GM12878 (cell line): ENCODE data around the gene YAP1. TPM values are rescaled to one million over a fixed set of nuclear protein-coding genes. Genes with fewer than 3 reads are reported as not detected.

Experiments
- ATAC-seq: fragments of 200-7000 bp; cut with Tn5 transposase; 3 replicates; pipeline ENCODE4 v1.9.1; 2020; ENCODE audit warnings: mild to moderate bottlenecking, moderate library complexity
- BruUV-seq: library from RNA; stranded (reverse); fragments of 400-500 nt; replicated peaks from 2 replicates; lab custom pipeline; 2021; lab: Mats Ljungman, UMichigan
- CTCF ChIA-PET: fragments of 300-600 bp; sonication (Branson Sonifier 250); formaldehyde crosslinking; extraction: SDS; loops from one replicate; lab custom pipeline; 2021; ENCODE audit warnings: inconsistent platforms; lab: Yijun Ruan, JAX
- POLR2A ChIA-PET: fragments of 350-600 bp; formaldehyde crosslinking; extraction: SDS; loops from one replicate; lab custom pipeline; 2021; ENCODE audit warnings: inconsistent platforms; lab: Charles Lee
- RAD21 ChIA-PET: fragments of 300-600 bp; sonication (Branson Sonifier 250); formaldehyde crosslinking; loops from one replicate; lab custom pipeline; 2023; ENCODE audit warnings: antibody characterized with exemption; ENCODE audit not compliant: unreplicated experiment; lab: Charles Lee
- SMC1A ChIA-PET: fragments of 300-600 bp; sonication (Branson Sonifier 250); formaldehyde crosslinking; loops from one replicate; lab custom pipeline; 2023; ENCODE audit not compliant: unreplicated experiment, uncharacterized antibody; lab: Charles Lee
- DNase-seq: peaks from one replicate; pipeline ENCODE4 v3.0.0-alpha.2; 2011; ENCODE audit warnings: low read depth, low spot score
- FAIRE-seq: peaks from 3 replicates; lab custom pipeline; 2011; peaks lifted over from hg19 to GRCh38; lab: Jason Lieb, UNC
- H2AFZ ChIP-seq: 2 replicates; pipeline ENCODE4 v1.6.0; 2011; ENCODE audit warnings: low read depth, low read length, control low read depth; ENCODE audit not compliant: control insufficient read depth
- H3K27ac ChIP-seq: 2 replicates; pipeline ENCODE4 v1.5.1; 2011; ENCODE audit warnings: control low read depth; ENCODE audit not compliant: control insufficient read depth, insufficient read depth
- H3K27me3 ChIP-seq, 2 experiments: replicated peaks in 1 of 2; 2 replicates each; pipeline versions ENCODE4 v1.6.0 to v1.6.1; 2011; ENCODE audit warnings: low read length in 1 of 2; ENCODE audit not compliant: control insufficient read depth in 2 of 2, insufficient read depth in 2 of 2
- H3K36me3 ChIP-seq, 2 experiments: 2 replicates each; pipeline ENCODE4 v1.5.1; 2011; ENCODE audit warnings: low read length in 1 of 2; ENCODE audit not compliant: control insufficient read depth in 2 of 2, insufficient read depth in 2 of 2
- H3K4me1 ChIP-seq: 2 replicates; pipeline ENCODE4 v1.6.1; 2011; ENCODE audit warnings: mild to moderate bottlenecking, low read length, moderate library complexity, mixed read lengths; ENCODE audit not compliant: control insufficient read depth, insufficient read depth
- H3K4me2 ChIP-seq: 2 replicates; pipeline ENCODE4 v1.6.0; 2011; ENCODE audit warnings: control low read depth; ENCODE audit not compliant: control insufficient read depth, insufficient read depth
- H3K4me3 ChIP-seq: fragments of 200-600 bp; sonication (generic); 2 replicates; pipeline ENCODE4 v1.5.1; 2016
- H3K79me2 ChIP-seq: 2 replicates; pipeline ENCODE4 v1.6.0; 2011; ENCODE audit warnings: low read length; ENCODE audit not compliant: control insufficient read depth, insufficient read depth
- H3K9ac ChIP-seq: 2 replicates; pipeline ENCODE4 v1.8.0; 2011; ENCODE audit warnings: low read length, control low read depth, mixed read lengths; ENCODE audit not compliant: control insufficient read depth, insufficient read depth
- H3K9me3 ChIP-seq: replicated peaks from 3 replicates; pipeline ENCODE4 v1.5.1; 2011; ENCODE audit warnings: mild to moderate bottlenecking, low read length; ENCODE audit not compliant: control insufficient read depth, insufficient read depth
- H4K20me1 ChIP-seq: 2 replicates; pipeline ENCODE4 v1.6.0; 2011; ENCODE audit not compliant: control insufficient read depth, insufficient read depth
- BCL3 ChIP-seq: IDR thresholded peaks from 2 replicates; pipeline ENCODE4 v1.6.1; 2011; ENCODE audit warnings: borderline replicate concordance, low read depth, mild to moderate bottlenecking, moderate library complexity, low read length; ENCODE audit not compliant: insufficient read depth, poor library complexity, severe bottlenecking
- CEBPZ ChIP-seq: fragments of 150-350 bp; IDR thresholded peaks from 2 replicates; pipeline ENCODE4 v1.6.1; 2016; ENCODE audit warnings: low read depth, low read length
- NBN ChIP-seq: fragments of 450-650 bp; IDR thresholded peaks from 2 replicates; pipeline ENCODE4 v1.6.1; 2016
- POLR2AphosphoS2 ChIP-seq: IDR thresholded peaks from 2 replicates; pipeline ENCODE4 v1.6.1; 2011; ENCODE audit warnings: low read depth, mild to moderate bottlenecking, low read length, improper control_type of control experiment, moderate library complexity
- RELB ChIP-seq: fragments of 450-650 bp; IDR thresholded peaks from 2 replicates; pipeline ENCODE4 v1.6.1; 2017; ENCODE audit warnings: low read depth, mild to moderate bottlenecking, moderate library complexity
- STAT3 ChIP-seq: IDR thresholded peaks from 2 replicates; pipeline ENCODE4 v1.6.1; 2011; ENCODE audit warnings: low read depth, low read length, improper control_type of control experiment
- ZBTB11 ChIP-seq: fragments of 450-650 bp; formaldehyde crosslinking; IDR thresholded peaks from 2 replicates; pipeline ENCODE4 v1.5.0; 2022; ENCODE audit warnings: mild to moderate bottlenecking, missing genetic modification characterization
- WGBS: methylation state at CpG from one replicate; pipeline ENCODE4 v1.1.6; 2016; ENCODE audit warnings: low lambda C conversion rate; ENCODE audit not compliant: insufficient replicate concordance, insufficient coverage; ENCODE audit errors: missing lambda C conversion rate; 5-methylcytosine and 5-hydroxymethylcytosine counted together
- in situ Hi-C: fragments of 300-500 bp; cut with MboI; formaldehyde crosslinking; loops from 9 replicates; pipeline ENCODE4 v1.14.3; 2018; ENCODE audit warnings: mixed read lengths
- intact Hi-C: fragments of 100-400 bp; cut with micrococcal nuclease; formaldehyde crosslinking; loops from one replicate; pipeline ENCODE4 v1.14.2; 2022; ENCODE audit not compliant: unreplicated experiment
- polyA plus RNA-seq, 11 experiments: library from polyadenylated mRNA; depleted of rRNA in 4 of 11; unstranded in 6 of 11; stranded (reverse) in 5 of 11; fragments of >200 nt; fragmentation: Nextera tagmentation in 4 of 11; fragmentation: Illumina TruSeq in 1 of 11; extraction: Ambion mirVana in 4 of 11; extraction: Trizol in 1 of 11; gene quantifications; 1 replicate in 1 of 11; 2 replicates in 10 of 11; pipeline versions ENCODE4 v1.2.1 to v1.2.3, GENCODE V29; 2011 to 2016; ENCODE audit warnings: inconsistent platforms in 2 of 11, missing spikeins in 2 of 11, low read depth in 1 of 11
- total RNA-seq, 4 experiments: library from RNA; depleted of rRNA in 3 of 4; stranded (reverse); fragments of >200 nt in 3 of 4; fragmentation: Illumina TruSeq in 1 of 4; extraction: Trizol in 1 of 4; gene quantifications; 2 replicates each; pipeline versions ENCODE4 v1.2.1 to v1.2.3, GENCODE V29; 2013 to 2021
- TF ChIP-seq, protein P1 (sequence below): fragments of 450-650 bp; formaldehyde crosslinking; IDR thresholded peaks from 2 replicates; pipeline ENCODE4 v1.4.0; 2022; ENCODE audit warnings: mild to moderate bottlenecking, moderate library complexity

The YAP1 gene
- total and polyA plus RNA-seq, 10 of the 15 experiments (the other 5 are each of a cell fraction or from before 2014, with no cell fraction given), result 0.03 to 0.33 (median 0.10) TPM; not detected in 6

- no peak for TF ChIP-seq RELB
Measured at GRCh38 chr11:102112509-102112821, 2.2 kb downstream of the YAP1 start (continued).

DNA sequence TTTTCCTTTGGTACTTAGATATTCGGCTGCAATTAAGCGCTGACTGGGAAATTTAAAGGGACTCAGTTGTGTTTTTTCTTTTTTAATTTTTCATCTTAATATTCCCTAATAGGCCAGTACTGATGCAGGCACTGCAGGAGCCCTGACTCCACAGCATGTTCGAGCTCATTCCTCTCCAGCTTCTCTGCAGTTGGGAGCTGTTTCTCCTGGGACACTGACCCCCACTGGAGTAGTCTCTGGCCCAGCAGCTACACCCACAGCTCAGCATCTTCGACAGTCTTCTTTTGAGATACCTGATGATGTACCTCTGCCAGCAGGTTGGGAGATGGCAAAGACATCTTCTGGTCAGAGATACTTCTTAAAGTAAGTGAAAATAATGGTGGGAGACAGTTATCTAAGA, 3.8 kb downstream of the YAP1 start:
- intact Hi-C loops, result no loop called here
- no peak overlapping the region for H2AFZ ChIP-seq
- no TSS peak for BruUV-seq
- no peak for TF ChIP-seq ZBTB11 (CRISPR knock-in tag)
- TF ChIP-seq POLR2AphosphoS2, result no peak
- TF ChIP-seq STAT3, result no peak
- TF ChIP-seq, protein P1, sequence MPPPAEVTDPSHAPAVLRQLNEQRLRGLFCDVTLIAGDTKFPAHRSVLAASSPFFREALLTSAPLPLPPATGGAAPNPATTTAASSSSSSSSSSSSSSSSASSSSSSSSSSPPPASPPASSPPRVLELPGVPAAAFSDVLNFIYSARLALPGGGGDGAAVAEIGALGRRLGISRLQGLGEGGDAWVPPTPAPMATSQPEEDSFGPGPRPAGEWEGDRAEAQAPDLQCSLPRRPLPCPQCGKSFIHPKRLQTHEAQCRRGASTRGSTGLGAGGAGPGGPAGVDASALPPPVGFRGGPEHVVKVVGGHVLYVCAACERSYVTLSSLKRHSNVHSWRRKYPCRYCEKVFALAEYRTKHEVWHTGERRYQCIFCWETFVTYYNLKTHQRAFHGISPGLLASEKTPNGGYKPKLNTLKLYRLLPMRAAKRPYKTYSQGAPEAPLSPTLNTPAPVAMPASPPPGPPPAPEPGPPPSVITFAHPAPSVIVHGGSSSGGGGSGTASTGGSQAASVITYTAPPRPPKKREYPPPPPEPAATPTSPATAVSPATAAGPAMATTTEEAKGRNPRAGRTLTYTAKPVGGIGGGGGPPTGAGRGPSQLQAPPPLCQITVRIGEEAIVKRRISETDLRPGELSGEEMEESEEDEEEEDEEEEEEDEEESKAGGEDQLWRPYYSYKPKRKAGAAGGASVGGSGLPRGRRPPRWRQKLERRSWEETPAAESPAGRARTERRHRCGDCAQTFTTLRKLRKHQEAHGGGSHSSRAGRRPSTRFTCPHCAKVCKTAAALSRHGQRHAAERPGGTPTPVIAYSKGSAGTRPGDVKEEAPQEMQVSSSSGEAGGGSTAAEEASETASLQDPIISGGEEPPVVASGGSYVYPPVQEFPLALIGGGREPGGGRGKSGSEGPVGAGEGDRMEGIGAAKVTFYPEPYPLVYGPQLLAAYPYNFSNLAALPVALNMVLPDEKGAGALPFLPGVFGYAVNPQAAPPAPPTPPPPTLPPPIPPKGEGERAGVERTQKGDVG (CRISPR knock-in tag), result no peak
- TF ChIP-seq BCL3, result no peak
- TF ChIP-seq NBN, result no peak
- TF ChIP-seq CEBPZ, result no peak
- TF ChIP-seq, all 136 proteins: peak for 0
- no peak overlapping the region for H3K4me2 ChIP-seq
- 12% methylated on average over 4 of the region's 4 CpGs for WGBS
- H3K27me3 ChIP-seq, result peaks cover 3 to 12% of the 10 kb centered on the region in 2 experiments
- POLR2A ChIA-PET, result no interaction called here
- RAD21 ChIA-PET, result no interaction called here
- CTCF ChIA-PET, result interaction anchor here (0.6 kb wide), 1 partner anchor 499 kb away, joined by 3 read pairs; no protein-coding TSS in a partner anchor
- no peaks in the 10 kb centered on the region for H3K9me3 ChIP-seq
- SMC1A ChIA-PET, result no interaction called here
- ATAC-seq, result no peak
- DNase-seq, result no peak
- FAIRE-seq, result no peak
- no peak overlapping the region for H3K27ac ChIP-seq
- H3K4me3 ChIP-seq, result no peak overlapping the region
- no peaks in the 10 kb centered on the region for H3K36me3 ChIP-seq
- no peak overlapping the region for H3K9ac ChIP-seq
- in situ Hi-C loops, result no loop called here
- no peaks in the 10 kb centered on the region for H4K20me1 ChIP-seq
- H3K79me2 ChIP-seq, result no peaks in the 10 kb centered on the region
- H3K4me1 ChIP-seq, result no peaks in the 10 kb centered on the region; the same call in 1 of the 2 replicates
